HepG2 (cell line): ENCODE data around the gene PANK3. TPM values are rescaled to one million over a fixed set of nuclear protein-coding genes. Genes with fewer than 3 reads are reported as not detected.
A peak's percentile ranks its signal among the peaks of the same experiment; 100 is the strongest.

ENCODE experiments used
- ARNTL ChIP-seq: sonication (generic); formaldehyde crosslinking; IDR thresholded peaks from 2 replicates; pipeline ENCODE4 v1.4.0; 2020; ENCODE audit warnings: mild to moderate bottlenecking, missing genetic modification reagents
- ASH2L ChIP-seq: fragments of 300-600, 200-600 bp; sonication (generic); IDR thresholded peaks from 2 replicates; pipeline ENCODE4 v1.7.0; 2017; ENCODE audit warnings: low read depth, mild to moderate bottlenecking, moderate library complexity, mixed read lengths, low read length; ENCODE audit not compliant: insufficient read length
- BCL6 ChIP-seq: IDR thresholded peaks from 2 replicates; pipeline ENCODE4 v1.6.1; 2016; ENCODE audit warnings: missing genetic modification reagents, missing compliant biosample characterization
- GPN1 ChIP-seq: sonication (generic); formaldehyde crosslinking; IDR thresholded peaks from 2 replicates; pipeline ENCODE4 v1.5.1; 2020; ENCODE audit warnings: missing genetic modification reagents, borderline replicate concordance
- IKZF4 ChIP-seq: sonication (generic); formaldehyde crosslinking; IDR thresholded peaks from 2 replicates; pipeline ENCODE4 v1.5.1; 2020; ENCODE audit warnings: borderline replicate concordance, mild to moderate bottlenecking, low read depth, missing genetic modification reagents; ENCODE audit errors: not compliant biosample characterization
- MEIS2 ChIP-seq: sonication (generic); formaldehyde crosslinking; IDR thresholded peaks from 2 replicates; pipeline ENCODE4 v1.9.0; 2021; ENCODE audit warnings: mild to moderate bottlenecking, missing genetic modification reagents
- MLLT10 ChIP-seq: sonication (generic); formaldehyde crosslinking; IDR thresholded peaks from 2 replicates; pipeline ENCODE4 v1.4.0; 2020; ENCODE audit warnings: missing genetic modification reagents
- NFIC ChIP-seq: IDR thresholded peaks from 2 replicates; pipeline ENCODE4 v1.6.1; 2012; ENCODE audit warnings: mild to moderate bottlenecking, low read length, inconsistent platforms
- PAWR ChIP-seq: sonication (generic); formaldehyde crosslinking; IDR thresholded peaks from 2 replicates; pipeline ENCODE4 v1.4.0; 2020; ENCODE audit warnings: missing genetic modification reagents, mild to moderate bottlenecking, borderline replicate concordance
- POLR2A ChIP-seq, 2 experiments: IDR thresholded peaks; 2 replicates each; pipeline ENCODE4 v1.6.1; 2011; ENCODE audit warnings: low read depth in 2 of 2, low read length in 2 of 2, mild to moderate bottlenecking in 1 of 2, moderate library complexity in 1 of 2; ENCODE audit not compliant: insufficient read depth in 1 of 2
- RFX3 ChIP-seq: IDR thresholded peaks from 2 replicates; pipeline ENCODE4 v1.6.1; 2016; ENCODE audit warnings: missing biosample characterization, missing genetic modification reagents
- SP5 ChIP-seq: IDR thresholded peaks from 2 replicates; pipeline ENCODE4 v1.6.1; 2016; ENCODE audit warnings: low read depth, borderline replicate concordance
- TCF7L2 ChIP-seq: IDR thresholded peaks from 2 replicates; pipeline ENCODE4 v1.6.1; 2011; ENCODE audit warnings: mild to moderate bottlenecking, low read depth, low read length, moderate library complexity
- ZFP82 ChIP-seq: sonication (generic); formaldehyde crosslinking; IDR thresholded peaks from 2 replicates; pipeline ENCODE4 v1.5.1; 2020; ENCODE audit warnings: mild to moderate bottlenecking, missing genetic modification reagents, borderline replicate concordance
- ZNF12 ChIP-seq: sonication (generic); formaldehyde crosslinking; IDR thresholded peaks from 2 replicates; pipeline ENCODE4 v1.5.0; 2020; ENCODE audit warnings: missing genetic modification reagents
- ZSCAN21 ChIP-seq: sonication (generic); formaldehyde crosslinking; IDR thresholded peaks from 2 replicates; pipeline ENCODE4 v1.8.0; 2022; ENCODE audit warnings: mild to moderate bottlenecking, missing genetic modification reagents, moderate library complexity, borderline replicate concordance
- ZSCAN29 ChIP-seq: sonication (generic); formaldehyde crosslinking; conservative IDR thresholded peaks from 2 replicates; pipeline ENCODE4 v1.4.0; 2020; ENCODE audit warnings: mild to moderate bottlenecking, missing genetic modification reagents
- ZSCAN9 ChIP-seq: IDR thresholded peaks from 2 replicates; pipeline ENCODE4 v1.6.1; 2016; ENCODE audit warnings: borderline replicate concordance
- polyA plus RNA-seq, 8 experiments: library from polyadenylated mRNA; depleted of rRNA in 3 of 8; stranded (reverse) in 7 of 8; unstranded in 1 of 8; fragments of >200 nt; fragmentation: Illumina TruSeq in 4 of 8; extraction: Trizol in 4 of 8; gene quantifications; 2 replicates each; pipeline versions ENCODE4 v1.2.1 to v1.2.3, GENCODE V29; 2011 to 2016; ENCODE audit warnings: low read depth in 4 of 8, missing spikeins in 1 of 8, mixed read lengths in 1 of 8; ENCODE audit not compliant: insufficient read depth in 1 of 8
- total RNA-seq, 5 experiments: library from RNA; depleted of rRNA; stranded (reverse); fragments of >200 nt; fragmentation: Illumina TruSeq; extraction: Trizol; gene quantifications; 2 replicates each; pipeline ENCODE4 v1.2.3, GENCODE V29; 2016; ENCODE audit warnings: low read depth in 1 of 5
- TF ChIP-seq, protein P1 (sequence below): IDR thresholded peaks from 2 replicates; pipeline ENCODE4 v1.6.1; 2016; ENCODE audit warnings: low read depth
- TF ChIP-seq, protein P2 (sequence below): sonication (generic); formaldehyde crosslinking; IDR thresholded peaks from 2 replicates; pipeline ENCODE4 v1.4.0; 2020; ENCODE audit warnings: missing genetic modification reagents, borderline replicate concordance
- TF ChIP-seq, protein P3 (sequence below): sonication (generic); formaldehyde crosslinking; IDR thresholded peaks from 2 replicates; pipeline ENCODE4 v1.4.0; 2020; ENCODE audit warnings: missing genetic modification reagents

Gene PANK3
- total and polyA plus RNA-seq, 2 of the 13 experiments (the other 11 are each of a cell fraction or from before 2014, with no cell fraction given) = 26.9 to 69.5 TPM

DNA sequence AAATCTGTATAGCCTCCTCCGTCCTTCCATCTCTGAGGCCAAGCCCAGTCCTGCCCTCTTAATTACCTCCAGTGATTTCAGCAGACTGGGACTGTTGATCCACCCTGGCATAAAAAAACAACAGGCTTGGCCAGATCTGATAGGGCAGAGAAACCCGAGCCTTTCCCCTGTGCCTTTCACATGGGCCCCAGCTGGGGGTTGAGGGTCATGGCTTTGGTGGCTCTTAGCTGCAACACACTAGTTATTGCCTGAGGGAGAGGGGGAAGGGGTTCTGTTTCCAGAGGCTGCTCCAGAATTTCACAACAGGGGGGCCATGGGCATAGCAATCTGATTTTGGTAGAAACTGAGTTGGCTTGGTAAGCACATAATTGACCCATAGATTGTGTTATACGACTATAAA lies 21.2 kb upstream of the PANK3 start (continued):
- TF ChIP-seq, protein P1, sequence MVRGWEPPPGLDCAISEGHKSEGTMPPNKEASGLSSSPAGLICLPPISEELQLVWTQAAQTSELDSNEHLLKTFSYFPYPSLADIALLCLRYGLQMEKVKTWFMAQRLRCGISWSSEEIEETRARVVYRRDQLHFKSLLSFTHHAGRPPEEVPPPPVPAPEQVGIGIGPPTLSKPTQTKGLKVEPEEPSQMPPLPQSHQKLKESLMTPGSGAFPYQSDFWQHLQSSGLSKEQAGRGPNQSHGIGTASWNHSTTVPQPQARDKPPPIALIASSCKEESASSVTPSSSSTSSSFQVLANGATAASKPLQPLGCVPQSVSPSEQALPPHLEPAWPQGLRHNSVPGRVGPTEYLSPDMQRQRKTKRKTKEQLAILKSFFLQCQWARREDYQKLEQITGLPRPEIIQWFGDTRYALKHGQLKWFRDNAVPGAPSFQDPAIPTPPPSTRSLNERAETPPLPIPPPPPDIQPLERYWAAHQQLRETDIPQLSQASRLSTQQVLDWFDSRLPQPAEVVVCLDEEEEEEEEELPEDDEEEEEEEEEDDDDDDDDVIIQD = peak; percentile 63; the same call in 1 of the 2 replicates
- no peak for TF ChIP-seq SP5 (CRISPR knock-in tag)
- no peak for TF ChIP-seq ZSCAN9 (CRISPR knock-in tag)
- peak; percentile 64 for TF ChIP-seq BCL6 (CRISPR knock-in tag)
- TF ChIP-seq MEIS2 (CRISPR knock-in tag) = 0 out of 2 replicates have a peak, but pooled peaks have one; percentile 25
- TF ChIP-seq TCF7L2 = no peak
- TF ChIP-seq ARNTL (CRISPR knock-in tag) = no peak
- TF ChIP-seq PAWR (CRISPR knock-in tag) = no peak
- TF ChIP-seq MLLT10 = no peak
- TF ChIP-seq ASH2L = no peak
- TF ChIP-seq, protein P2, sequence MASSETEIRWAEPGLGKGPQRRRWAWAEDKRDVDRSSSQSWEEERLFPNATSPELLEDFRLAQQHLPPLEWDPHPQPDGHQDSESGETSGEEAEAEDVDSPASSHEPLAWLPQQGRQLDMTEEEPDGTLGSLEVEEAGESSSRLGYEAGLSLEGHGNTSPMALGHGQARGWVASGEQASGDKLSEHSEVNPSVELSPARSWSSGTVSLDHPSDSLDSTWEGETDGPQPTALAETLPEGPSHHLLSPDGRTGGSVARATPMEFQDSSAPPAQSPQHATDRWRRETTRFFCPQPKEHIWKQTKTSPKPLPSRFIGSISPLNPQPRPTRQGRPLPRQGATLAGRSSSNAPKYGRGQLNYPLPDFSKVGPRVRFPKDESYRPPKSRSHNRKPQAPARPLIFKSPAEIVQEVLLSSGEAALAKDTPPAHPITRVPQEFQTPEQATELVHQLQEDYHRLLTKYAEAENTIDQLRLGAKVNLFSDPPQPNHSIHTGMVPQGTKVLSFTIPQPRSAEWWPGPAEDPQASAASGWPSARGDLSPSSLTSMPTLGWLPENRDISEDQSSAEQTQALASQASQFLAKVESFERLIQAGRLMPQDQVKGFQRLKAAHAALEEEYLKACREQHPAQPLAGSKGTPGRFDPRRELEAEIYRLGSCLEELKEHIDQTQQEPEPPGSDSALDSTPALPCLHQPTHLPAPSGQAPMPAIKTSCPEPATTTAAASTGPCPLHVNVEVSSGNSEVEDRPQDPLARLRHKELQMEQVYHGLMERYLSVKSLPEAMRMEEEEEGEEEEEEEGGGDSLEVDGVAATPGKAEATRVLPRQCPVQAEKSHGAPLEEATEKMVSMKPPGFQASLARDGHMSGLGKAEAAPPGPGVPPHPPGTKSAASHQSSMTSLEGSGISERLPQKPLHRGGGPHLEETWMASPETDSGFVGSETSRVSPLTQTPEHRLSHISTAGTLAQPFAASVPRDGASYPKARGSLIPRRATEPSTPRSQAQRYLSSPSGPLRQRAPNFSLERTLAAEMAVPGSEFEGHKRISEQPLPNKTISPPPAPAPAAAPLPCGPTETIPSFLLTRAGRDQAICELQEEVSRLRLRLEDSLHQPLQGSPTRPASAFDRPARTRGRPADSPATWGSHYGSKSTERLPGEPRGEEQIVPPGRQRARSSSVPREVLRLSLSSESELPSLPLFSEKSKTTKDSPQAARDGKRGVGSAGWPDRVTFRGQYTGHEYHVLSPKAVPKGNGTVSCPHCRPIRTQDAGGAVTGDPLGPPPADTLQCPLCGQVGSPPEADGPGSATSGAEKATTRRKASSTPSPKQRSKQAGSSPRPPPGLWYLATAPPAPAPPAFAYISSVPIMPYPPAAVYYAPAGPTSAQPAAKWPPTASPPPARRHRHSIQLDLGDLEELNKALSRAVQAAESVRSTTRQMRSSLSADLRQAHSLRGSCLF (CRISPR knock-in tag) = no peak
- no peak for TF ChIP-seq ZFP82 (CRISPR knock-in tag)
- TF ChIP-seq ZNF12 (CRISPR knock-in tag) = no peak
- TF ChIP-seq RFX3 = no peak
- TF ChIP-seq IKZF4 (CRISPR knock-in tag) = no peak
- TF ChIP-seq, protein P3, sequence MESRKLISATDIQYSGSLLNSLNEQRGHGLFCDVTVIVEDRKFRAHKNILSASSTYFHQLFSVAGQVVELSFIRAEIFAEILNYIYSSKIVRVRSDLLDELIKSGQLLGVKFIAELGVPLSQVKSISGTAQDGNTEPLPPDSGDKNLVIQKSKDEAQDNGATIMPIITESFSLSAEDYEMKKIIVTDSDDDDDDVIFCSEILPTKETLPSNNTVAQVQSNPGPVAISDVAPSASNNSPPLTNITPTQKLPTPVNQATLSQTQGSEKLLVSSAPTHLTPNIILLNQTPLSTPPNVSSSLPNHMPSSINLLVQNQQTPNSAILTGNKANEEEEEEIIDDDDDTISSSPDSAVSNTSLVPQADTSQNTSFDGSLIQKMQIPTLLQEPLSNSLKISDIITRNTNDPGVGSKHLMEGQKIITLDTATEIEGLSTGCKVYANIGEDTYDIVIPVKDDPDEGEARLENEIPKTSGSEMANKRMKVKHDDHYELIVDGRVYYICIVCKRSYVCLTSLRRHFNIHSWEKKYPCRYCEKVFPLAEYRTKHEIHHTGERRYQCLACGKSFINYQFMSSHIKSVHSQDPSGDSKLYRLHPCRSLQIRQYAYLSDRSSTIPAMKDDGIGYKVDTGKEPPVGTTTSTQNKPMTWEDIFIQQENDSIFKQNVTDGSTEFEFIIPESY = no peak
- no peak for TF ChIP-seq ZSCAN29 (CRISPR knock-in tag)
- TF ChIP-seq POLR2A (IDR thresholded peaks at IDR 0.05; ENCODE audit: insufficient read depth in 1 of 2, low read depth in 2 of 2, low read length in 2 of 2) = no peak
- TF ChIP-seq GPN1 = no peak
- peak; percentile 37; the same call in 1 of the 2 replicates for TF ChIP-seq NFIC
- TF ChIP-seq ZSCAN21 (CRISPR knock-in tag) = no peak
